Measurements from ENCODE around the gene QRICH2. TPM values are rescaled to one million over a fixed set of nuclear protein-coding genes. Genes with fewer than 3 reads are reported as not detected.

The QRICH2 gene
- total and polyA plus RNA-seq, 10 of the 15 experiments (the other 5 are each of a cell fraction or from before 2014, with no cell fraction given): 0.04 to 0.72 (median 0.25) TPM

- TF ChIP-seq SKIL (IDR thresholded peaks at IDR 0.05; ENCODE audit: low read depth, poor library complexity, severe bottlenecking) (no peak), NFYA (IDR thresholded peaks at IDR 0.05; ENCODE audit: borderline replicate concordance, low read depth, low read length) (no peak), CUX1 (IDR thresholded peaks at IDR 0.05; ENCODE audit: insufficient replicate concordance, low read depth, low read length) (no peak), PML (IDR thresholded peaks at IDR 0.05; ENCODE audit: low read length) (no peak), RUNX3 (IDR thresholded peaks at IDR 0.05; ENCODE audit: low read length) (no peak; the same call in 1 of the 2 replicates), SPI1 (IDR thresholded peaks at IDR 0.05; ENCODE audit: borderline replicate concordance, insufficient read depth, low read depth, low read length) (no peak), BCLAF1 (IDR thresholded peaks at IDR 0.05) (no peak), JUND (IDR thresholded peaks at IDR 0.05; ENCODE audit: low read depth, low read length) (0 out of 2 replicates have a peak, but pooled peaks have one; percentile 52), NKRF (conservative IDR thresholded peaks at IDR 0.05) (no peak), HCFC1 (IDR thresholded peaks at IDR 0.05; ENCODE audit: low read length) (no peak), POLR2A (IDR thresholded peaks at IDR 0.05; ENCODE audit: low read depth, low read length) (no peak), SMARCA5 (IDR thresholded peaks at IDR 0.05) (no peak), MTA2 (IDR thresholded peaks at IDR 0.05; ENCODE audit: low read depth) (peak; percentile 74), ZNF207 (IDR thresholded peaks at IDR 0.05; ENCODE audit: borderline replicate concordance) (no peak; the same call in 1 of the 2 replicates), PKNOX1 (IDR thresholded peaks at IDR 0.05) (peak; percentile 40; the same call in 1 of the 2 replicates), SIX5 (IDR thresholded peaks at IDR 0.05; ENCODE audit: low read depth, low read length, severe bottlenecking) (no peak), JUNB (IDR thresholded peaks at IDR 0.05) (peak; percentile 90), NFIC (IDR thresholded peaks at IDR 0.05; ENCODE audit: low read depth, low read length) (peak; percentile 66), ZNF622 (IDR thresholded peaks at IDR 0.05) (no peak)
Measured at GRCh38 chr17:76234354-76234679, 73.8 kb downstream of the QRICH2 start (continued).
